ENCODE results near the gene DTX3. TPM values are rescaled to one million over a fixed set of nuclear protein-coding genes. Genes with fewer than 3 reads are reported as not detected.

The DTX3 gene
- total RNA-seq, 1 donor from 2014 or later, result 27.3 TPM

- DNase-seq (ENCODE audit: low read depth), result no peak
- H3K27me3 ChIP-seq (ENCODE audit: control insufficient read depth, insufficient read depth, low read length), result peaks cover 13% of the 10 kb centered on the region
- no peak overlapping the region for H3K4me3 ChIP-seq (ENCODE audit: low read depth, low read length)
- no peaks in the 10 kb centered on the region for H3K36me3 ChIP-seq (ENCODE audit: control insufficient read depth, insufficient read depth, low read length)
- TF ChIP-seq, protein P1, sequence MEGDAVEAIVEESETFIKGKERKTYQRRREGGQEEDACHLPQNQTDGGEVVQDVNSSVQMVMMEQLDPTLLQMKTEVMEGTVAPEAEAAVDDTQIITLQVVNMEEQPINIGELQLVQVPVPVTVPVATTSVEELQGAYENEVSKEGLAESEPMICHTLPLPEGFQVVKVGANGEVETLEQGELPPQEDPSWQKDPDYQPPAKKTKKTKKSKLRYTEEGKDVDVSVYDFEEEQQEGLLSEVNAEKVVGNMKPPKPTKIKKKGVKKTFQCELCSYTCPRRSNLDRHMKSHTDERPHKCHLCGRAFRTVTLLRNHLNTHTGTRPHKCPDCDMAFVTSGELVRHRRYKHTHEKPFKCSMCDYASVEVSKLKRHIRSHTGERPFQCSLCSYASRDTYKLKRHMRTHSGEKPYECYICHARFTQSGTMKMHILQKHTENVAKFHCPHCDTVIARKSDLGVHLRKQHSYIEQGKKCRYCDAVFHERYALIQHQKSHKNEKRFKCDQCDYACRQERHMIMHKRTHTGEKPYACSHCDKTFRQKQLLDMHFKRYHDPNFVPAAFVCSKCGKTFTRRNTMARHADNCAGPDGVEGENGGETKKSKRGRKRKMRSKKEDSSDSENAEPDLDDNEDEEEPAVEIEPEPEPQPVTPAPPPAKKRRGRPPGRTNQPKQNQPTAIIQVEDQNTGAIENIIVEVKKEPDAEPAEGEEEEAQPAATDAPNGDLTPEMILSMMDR (IDR thresholded peaks at IDR 0.05; ENCODE audit: insufficient read depth, low read length, poor library complexity, severe bottlenecking), result no peak
Observed at GRCh38 chr12:57606821-57607220, 2.2 kb downstream of the DTX3 start.

DNA sequence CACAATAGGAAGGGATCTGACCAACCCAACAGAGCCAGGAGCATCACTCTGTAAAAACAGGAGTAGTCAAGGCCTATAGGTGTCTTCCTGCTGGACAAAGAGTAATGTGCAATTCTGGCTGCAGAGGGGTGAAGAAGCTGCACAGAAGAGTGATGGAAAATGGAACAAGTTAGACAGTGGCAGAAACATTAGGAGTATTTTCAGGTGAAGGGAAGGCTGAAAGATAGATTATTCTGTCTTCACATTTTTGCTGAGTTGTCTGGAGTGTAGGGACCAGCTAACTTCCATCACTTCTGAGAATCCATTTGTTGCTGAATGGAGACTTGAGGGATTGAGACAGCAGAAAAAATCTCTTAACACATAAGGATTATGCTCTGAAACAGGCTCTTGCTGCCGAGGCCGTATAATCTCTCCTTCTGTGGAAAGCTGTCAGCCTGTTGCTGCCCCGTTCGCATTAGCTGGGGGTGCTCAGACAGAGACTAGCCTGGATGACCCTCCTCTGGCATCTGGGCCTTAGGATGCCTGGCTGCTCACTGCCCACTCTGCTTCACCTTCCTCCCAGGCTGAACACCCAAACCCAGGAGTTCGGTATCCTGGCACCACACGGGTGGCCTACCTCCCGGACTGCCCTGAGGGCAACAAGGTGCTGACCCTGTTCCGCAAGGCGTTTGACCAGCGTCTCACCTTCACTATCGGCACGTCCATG, 3.5 kb downstream of the DTX3 start:
- Histone ChIP-seq H3K27me3 (ENCODE audit: control insufficient read depth, insufficient read depth, low read length) (peaks cover 17% of the 10 kb centered on the region), H3K4me3 (ENCODE audit: low read depth, low read length) (no peak overlapping the region), H3K36me3 (ENCODE audit: control insufficient read depth, insufficient read depth, low read length) (no peaks in the 10 kb centered on the region)
- TF ChIP-seq, protein P1 (IDR thresholded peaks at IDR 0.05; ENCODE audit: insufficient read depth, low read length, poor library complexity, severe bottlenecking), result no peak
- no peak for DNase-seq (ENCODE audit: low read depth)

- no peak for DNase-seq (ENCODE audit: low read depth)
- H3K4me3 ChIP-seq (ENCODE audit: low read depth, low read length), result no peak overlapping the region
- no peaks in the 10 kb centered on the region for H3K36me3 ChIP-seq (ENCODE audit: control insufficient read depth, insufficient read depth, low read length)
- H3K27me3 ChIP-seq (ENCODE audit: control insufficient read depth, insufficient read depth, low read length), result peaks cover 20% of the 10 kb centered on the region
- TF ChIP-seq, protein P1 (IDR thresholded peaks at IDR 0.05; ENCODE audit: insufficient read depth, low read length, poor library complexity, severe bottlenecking), result no peak
Observed at GRCh38 chr12:57609101-57609780, 4.6 kb downstream of the DTX3 start.

DNA sequence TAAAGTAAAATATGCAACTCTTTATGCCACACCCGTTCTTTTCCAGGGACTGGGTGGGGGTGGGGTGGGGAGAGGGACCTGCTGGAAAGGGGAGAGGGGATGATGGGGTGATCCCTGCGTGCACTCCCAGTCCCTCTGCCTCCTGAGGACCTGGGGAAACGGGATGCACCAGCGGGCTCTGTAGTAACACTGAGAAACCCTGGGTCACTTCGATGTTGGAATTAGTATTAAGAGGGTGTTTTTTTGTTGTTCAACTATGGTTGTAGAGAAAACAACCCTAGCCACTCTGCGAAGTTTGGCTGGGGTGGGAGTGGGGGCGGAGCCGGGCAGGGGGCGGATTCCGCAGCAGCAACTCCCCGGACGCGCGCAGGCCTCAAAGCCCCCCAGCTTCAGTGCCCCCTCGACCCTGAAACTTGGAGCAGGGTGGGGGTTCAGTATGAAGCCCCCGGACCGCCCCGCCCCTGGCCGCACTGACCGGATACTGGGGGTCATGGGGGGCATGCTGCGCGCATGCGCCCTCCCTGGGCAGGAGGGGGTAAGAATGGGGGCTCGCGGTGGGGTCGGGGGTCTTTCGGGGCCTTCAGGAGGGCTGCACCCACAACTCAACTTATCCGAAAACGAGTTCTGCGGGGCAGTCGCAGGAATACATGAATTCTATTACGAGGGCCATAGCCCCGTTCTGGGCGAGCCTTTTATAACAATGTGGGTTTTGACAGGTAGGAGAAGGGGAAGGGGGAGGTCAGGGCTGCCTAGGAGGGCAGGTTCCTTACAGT, 5.3 kb downstream of the DTX3 start:
- no peak for DNase-seq (ENCODE audit: low read depth)
- TF ChIP-seq, protein P1 (IDR thresholded peaks at IDR 0.05; ENCODE audit: insufficient read depth, low read length, poor library complexity, severe bottlenecking), result no peak
- peaks cover 22% of the 10 kb centered on the region for H3K27me3 ChIP-seq (ENCODE audit: control insufficient read depth, insufficient read depth, low read length)
- H3K4me3 ChIP-seq (ENCODE audit: low read depth, low read length), result no peak overlapping the region
- H3K36me3 ChIP-seq (ENCODE audit: control insufficient read depth, insufficient read depth, low read length), result no peaks in the 10 kb centered on the region

GRCh38 chr12:57610554-57611107, 6.0 kb downstream of the DTX3 start:
- no peak for DNase-seq (ENCODE audit: low read depth)
- H3K36me3 ChIP-seq (ENCODE audit: control insufficient read depth, insufficient read depth, low read length), result no peaks in the 10 kb centered on the region
- peak overlapping the region; percentile 61 for H3K4me3 ChIP-seq (ENCODE audit: low read depth, low read length)
- peaks cover 23% of the 10 kb centered on the region for H3K27me3 ChIP-seq (ENCODE audit: control insufficient read depth, insufficient read depth, low read length)
- TF ChIP-seq, protein P1 (IDR thresholded peaks at IDR 0.05; ENCODE audit: insufficient read depth, low read length, poor library complexity, severe bottlenecking), result no peak
